ENCODE data around the gene DGKG.

DNA sequence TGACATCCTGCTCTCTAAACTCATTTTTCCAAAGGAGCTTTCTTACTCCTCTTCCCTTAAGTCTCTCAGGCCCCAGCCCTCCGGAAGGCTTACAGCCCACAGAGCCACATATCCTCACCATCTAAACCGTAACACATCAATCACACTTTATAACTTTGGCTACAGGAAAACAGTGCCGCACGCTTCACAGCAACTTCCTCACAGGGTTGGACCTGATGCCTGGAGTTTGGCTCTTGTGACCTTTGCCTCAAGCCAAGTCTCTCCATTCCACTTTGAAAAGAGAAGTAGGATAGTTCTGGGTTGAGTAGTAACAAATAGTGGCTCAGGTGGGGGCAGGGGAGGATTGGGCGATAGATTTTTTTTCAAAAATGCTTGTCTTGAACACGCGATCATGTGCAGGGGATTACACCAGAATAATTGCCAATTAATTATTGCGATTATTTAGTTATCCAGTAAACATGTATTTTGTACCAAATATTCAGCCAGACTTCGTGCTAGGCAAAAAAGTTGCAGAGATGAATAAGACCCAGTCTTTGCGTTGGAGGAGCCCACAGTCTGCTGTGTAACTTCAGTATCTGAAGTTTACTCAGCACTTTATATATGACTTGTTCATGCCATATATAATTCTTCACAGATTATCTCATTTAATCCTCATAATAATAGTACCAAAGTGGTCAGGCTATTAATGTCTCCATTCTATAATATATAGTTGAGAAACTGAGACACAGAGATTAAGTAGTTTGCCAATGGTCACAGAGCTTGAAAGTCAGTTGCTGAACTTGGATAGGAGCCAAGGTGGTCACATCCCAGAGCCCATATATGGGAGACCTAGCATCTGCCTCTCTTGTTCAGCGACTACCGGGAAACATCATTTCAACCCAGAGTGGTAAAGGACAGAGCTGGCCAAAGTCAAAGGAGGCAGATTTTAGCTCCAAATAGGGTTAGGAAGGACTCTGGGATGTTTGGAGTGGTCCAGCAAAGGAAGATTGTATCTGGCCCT lies 250.8 kb downstream of the DGKG start:
- TF ChIP-seq, protein P1, sequence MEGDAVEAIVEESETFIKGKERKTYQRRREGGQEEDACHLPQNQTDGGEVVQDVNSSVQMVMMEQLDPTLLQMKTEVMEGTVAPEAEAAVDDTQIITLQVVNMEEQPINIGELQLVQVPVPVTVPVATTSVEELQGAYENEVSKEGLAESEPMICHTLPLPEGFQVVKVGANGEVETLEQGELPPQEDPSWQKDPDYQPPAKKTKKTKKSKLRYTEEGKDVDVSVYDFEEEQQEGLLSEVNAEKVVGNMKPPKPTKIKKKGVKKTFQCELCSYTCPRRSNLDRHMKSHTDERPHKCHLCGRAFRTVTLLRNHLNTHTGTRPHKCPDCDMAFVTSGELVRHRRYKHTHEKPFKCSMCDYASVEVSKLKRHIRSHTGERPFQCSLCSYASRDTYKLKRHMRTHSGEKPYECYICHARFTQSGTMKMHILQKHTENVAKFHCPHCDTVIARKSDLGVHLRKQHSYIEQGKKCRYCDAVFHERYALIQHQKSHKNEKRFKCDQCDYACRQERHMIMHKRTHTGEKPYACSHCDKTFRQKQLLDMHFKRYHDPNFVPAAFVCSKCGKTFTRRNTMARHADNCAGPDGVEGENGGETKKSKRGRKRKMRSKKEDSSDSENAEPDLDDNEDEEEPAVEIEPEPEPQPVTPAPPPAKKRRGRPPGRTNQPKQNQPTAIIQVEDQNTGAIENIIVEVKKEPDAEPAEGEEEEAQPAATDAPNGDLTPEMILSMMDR (IDR thresholded peaks at IDR 0.05), result no peak
- no peak for TF ChIP-seq POLR2AphosphoS5 (IDR thresholded peaks at IDR 0.05)
- TF ChIP-seq POLR2A (IDR thresholded peaks at IDR 0.05), result no peak
- TF ChIP-seq EP300 (IDR thresholded peaks at IDR 0.05), result no peak
